PC-3 (cell line): Measurements from ENCODE around the gene LY86. TPM values are rescaled to one million over a fixed set of nuclear protein-coding genes. Genes with fewer than 3 reads are reported as not detected.

Experiments
- ATAC-seq: fragments of 200-7000 bp; cut with Tn5 transposase; 2 replicates; pipeline ENCODE4 v1.9.1; 2020; ENCODE audit warnings: mild to moderate bottlenecking, moderate library complexity
- BruUV-seq: library from RNA; stranded (reverse); fragments of 400-500 nt; replicated peaks from 2 replicates; lab custom pipeline; 2021; lab: Mats Ljungman, UMichigan
- CTCF ChIA-PET: fragments of 300-600 bp; sonication (Branson Sonifier 250); formaldehyde crosslinking; loops from one replicate; lab custom pipeline; 2022; ENCODE audit warnings: antibody characterized with exemption; lab: Charles Lee
- POLR2A ChIA-PET: fragments of 300-600 bp; sonication (Branson Sonifier 250); formaldehyde crosslinking; loops from one replicate; lab custom pipeline; 2022; ENCODE audit warnings: antibody characterized with exemption; ENCODE audit not compliant: unreplicated experiment; lab: Charles Lee
- DNase-seq: peaks from one replicate; pipeline ENCODE4 v3.0.0-alpha.2; 2015
- H2AFZ ChIP-seq: fragments of 300-600 bp; sonication (generic); 2 replicates; pipeline ENCODE4 v1.6.0; 2016; ENCODE audit warnings: antibody characterized with exemption, low read length
- H3F3A ChIP-seq: fragments of 300-600 bp; sonication (generic); one replicate; pipeline ENCODE4 v1.6.0; 2017; ENCODE audit warnings: antibody characterized with exemption, low read length, control low read depth, mild to moderate bottlenecking; ENCODE audit not compliant: unreplicated experiment
- H3K27ac ChIP-seq: fragments of 300-600 bp; sonication (generic); 2 replicates; pipeline ENCODE4 v1.5.1; 2016; ENCODE audit warnings: mild to moderate bottlenecking, low read length
- H3K27me3 ChIP-seq: fragments of 300-600 bp; sonication (generic); 2 replicates; pipeline ENCODE4 v1.6.1; 2016; ENCODE audit warnings: low read length, mixed read lengths
- H3K36me3 ChIP-seq: fragments of 300-600 bp; sonication (generic); 2 replicates; pipeline ENCODE4 v1.6.1; 2016; ENCODE audit warnings: low read depth, mixed run types, low read length, mixed read lengths
- H3K4me1 ChIP-seq: fragments of 300-600 bp; sonication (generic); 2 replicates; pipeline ENCODE4 v1.5.1; 2016; ENCODE audit warnings: low read length; ENCODE audit not compliant: insufficient read depth
- H3K4me2 ChIP-seq: fragments of 300-600 bp; sonication (generic); 2 replicates; pipeline ENCODE4 v1.6.0; 2016; ENCODE audit warnings: low read length
- H3K4me3 ChIP-seq: fragments of 300-600 bp; sonication (generic); 2 replicates; pipeline ENCODE4 v1.5.1; 2016; ENCODE audit warnings: mild to moderate bottlenecking, low read length, mixed read lengths
- H3K79me2 ChIP-seq: fragments of 300-600 bp; sonication (generic); 2 replicates; pipeline ENCODE4 v1.6.1; 2017; ENCODE audit warnings: low read length, mixed read lengths
- H3K9ac ChIP-seq: fragments of 300-600 bp; sonication (generic); 2 replicates; pipeline ENCODE4 v1.6.0; 2016; ENCODE audit warnings: mild to moderate bottlenecking, low read length
- H3K9me2 ChIP-seq: fragments of 300-600 bp; sonication (generic); replicated peaks from 2 replicates; pipeline ENCODE4 v1.6.1; 2016; ENCODE audit warnings: mixed run types, low read length, mixed read lengths
- H3K9me3 ChIP-seq: fragments of 300-600 bp; sonication (generic); 2 replicates; pipeline ENCODE4 v1.6.1; 2016; ENCODE audit warnings: low read length, mixed read lengths
- H4K20me1 ChIP-seq: fragments of 300-600 bp; sonication (generic); 2 replicates; pipeline ENCODE4 v1.6.1; 2016; ENCODE audit warnings: low read length, mixed read lengths
- CTCF ChIP-seq: fragments of 300-600 bp; sonication (generic); conservative IDR thresholded peaks from 2 replicates; pipeline ENCODE4 v1.5.1; 2017; ENCODE audit warnings: antibody characterized with exemption, low read depth, mild to moderate bottlenecking, low read length
- EZH2 ChIP-seq: fragments of 300-600 bp; sonication (generic); IDR thresholded peaks from one replicate; pipeline ENCODE4 v1.6.1; 2017; ENCODE audit warnings: antibody characterized with exemption, mild to moderate bottlenecking, low read length; ENCODE audit not compliant: unreplicated experiment
- EZH2phosphoT487 ChIP-seq: fragments of 300-600 bp; sonication (generic); IDR thresholded peaks from 2 replicates; pipeline ENCODE4 v1.6.1; 2018; ENCODE audit warnings: mild to moderate bottlenecking, antibody characterized with exemption, low read length, borderline replicate concordance
- intact Hi-C: fragments of 100-400 bp; cut with micrococcal nuclease; formaldehyde crosslinking; loops from 2 replicates; pipeline ENCODE4 v1.9.0; 2023
- total RNA-seq: library from RNA; depleted of rRNA; stranded (reverse); fragments of >200 nt; gene quantifications from 2 replicates; pipeline ENCODE4 v1.2.3, GENCODE V29; 2014

Gene LY86
- total RNA-seq, 1 experiment from 2014 or later = not detected

- no peaks in the 10 kb centered on the region for H3K9me3 ChIP-seq
- peaks cover 55% of the 10 kb centered on the region for H3K27me3 ChIP-seq
- DNase-seq = no peak
- no peaks in the 10 kb centered on the region for H3K4me1 ChIP-seq
- no peak overlapping the region for H2AFZ ChIP-seq
- no peak for TF ChIP-seq EZH2phosphoT487
- no peak for TF ChIP-seq CTCF
- no peak for TF ChIP-seq EZH2
- POLR2A ChIA-PET = interaction anchor here (0.5 kb wide), 1 partner anchor 1082 kb away, joined by 3 read pairs; no protein-coding TSS in a partner anchor
- H3K4me2 ChIP-seq = no peak overlapping the region
- no peaks in the 10 kb centered on the region for H3K79me2 ChIP-seq
- ATAC-seq = no peak
- no peaks in the 10 kb centered on the region for H3F3A ChIP-seq
- BruUV-seq = no TSS peak
- CTCF ChIA-PET = no interaction called here
- H3K36me3 ChIP-seq = no peaks in the 10 kb centered on the region
- H3K9me2 ChIP-seq = no peaks in the 10 kb centered on the region
- no peak overlapping the region for H3K4me3 ChIP-seq
- intact Hi-C loops = no loop called here
- H4K20me1 ChIP-seq = no peaks in the 10 kb centered on the region
- H3K9ac ChIP-seq = no peak overlapping the region
- H3K27ac ChIP-seq = no peak overlapping the region
Measured at GRCh38 chr6:6580225-6580856, 8.2 kb upstream of the LY86 start.

GRCh38 chr6:6581054-6581453 is 7.5 kb upstream of the LY86 start:
- POLR2A ChIA-PET = interaction anchor here (0.5 kb wide), 1 partner anchor 1083 kb away, joined by 3 read pairs; no protein-coding TSS in a partner anchor
- Histone ChIP-seq H3K4me3 (no peak overlapping the region), H3K27me3 (peaks cover 55% of the 10 kb centered on the region), H3K9ac (no peak overlapping the region), H3K9me3 (no peaks in the 10 kb centered on the region), H3K4me2 (no peak overlapping the region), H3K79me2 (no peaks in the 10 kb centered on the region), H3K36me3 (no peaks in the 10 kb centered on the region), H3K9me2 (no peaks in the 10 kb centered on the region), H4K20me1 (no peaks in the 10 kb centered on the region), H2AFZ (no peak overlapping the region), H3K4me1 (no peaks in the 10 kb centered on the region), H3F3A (no peaks in the 10 kb centered on the region), H3K27ac (no peak overlapping the region)
- BruUV-seq = no TSS peak
- TF ChIP-seq EZH2phosphoT487 (no peak), CTCF (no peak), EZH2 (no peak)
- ATAC-seq (no peak), DNase-seq (no peak)
- intact Hi-C loops = no loop called here
- CTCF ChIA-PET = no interaction called here

GRCh38 chr6:6582131-6582530 is 6.4 kb upstream of the LY86 start:
- ATAC-seq (no peak), DNase-seq (no peak)
- Histone ChIP-seq H3K9me3 (no peaks in the 10 kb centered on the region), H4K20me1 (no peaks in the 10 kb centered on the region), H3K4me2 (no peak overlapping the region), H3K36me3 (no peaks in the 10 kb centered on the region), H3K9ac (no peak overlapping the region), H3K4me3 (no peak overlapping the region), H2AFZ (no peak overlapping the region), H3K27ac (no peak overlapping the region), H3K4me1 (no peaks in the 10 kb centered on the region), H3K9me2 (no peaks in the 10 kb centered on the region), H3K79me2 (no peaks in the 10 kb centered on the region), H3K27me3 (peaks cover 55% of the 10 kb centered on the region), H3F3A (no peaks in the 10 kb centered on the region)
- intact Hi-C loops = no loop called here
- no peak for TF ChIP-seq EZH2phosphoT487
- no peak for TF ChIP-seq CTCF
- no peak for TF ChIP-seq EZH2
- no TSS peak for BruUV-seq
- ChIA-PET POLR2A (no interaction called here), CTCF (no interaction called here)
